Spleen (tissue), 11 donors: ENCODE measurements around the gene SLC2A9. TPM values are rescaled to one million over a fixed set of nuclear protein-coding genes. Genes with fewer than 3 reads are reported as not detected.
"Not testable (repeated sequence)": the region's sequence is repeated elsewhere in the genome, so short reads cannot be mapped to it uniquely, and the experiment has no call there.

Source experiments
- DNase-seq: peaks from one replicate; pipeline ENCODE4 v3.0.0-alpha.2; 2020
- H3K27ac ChIP-seq, 8 donors: fragments of 200-600 bp; sonication (generic) in 7 of 8; 1 replicate in 4 of 8; 2 replicates in 4 of 8; pipeline versions ENCODE4 v1.5.0 to v1.8.0; 2016 to 2021; ENCODE audit warnings: inconsistent platforms in 4 of 8, mild to moderate bottlenecking in 4 of 8, moderate library complexity in 1 of 8
- H3K27me3 ChIP-seq, 7 donors: fragments of 200-600 bp; sonication (generic) in 6 of 7; replicated peaks in 1 of 7; 1 replicate in 4 of 7; 2 replicates in 3 of 7; pipeline versions ENCODE4 v1.5.0 to v1.8.0; 2016 to 2021; ENCODE audit warnings: inconsistent platforms in 3 of 7, mild to moderate bottlenecking in 1 of 7
- H3K36me3 ChIP-seq, 6 donors: fragments of 200-600 bp; sonication (generic) in 5 of 6; 1 replicate in 4 of 6; 2 replicates in 2 of 6; pipeline versions ENCODE4 v1.5.0 to v1.8.0; 2016 to 2021; ENCODE audit warnings: inconsistent platforms in 2 of 6
- H3K4me1 ChIP-seq, 6 donors: fragments of 200-600 bp; sonication (generic) in 5 of 6; 1 replicate in 3 of 6; 2 replicates in 3 of 6; pipeline versions ENCODE4 v1.5.0 to v1.8.0; 2016 to 2021; ENCODE audit warnings: inconsistent platforms in 3 of 6
- H3K4me3 ChIP-seq, 8 donors: fragments of 200-600 bp; sonication (generic) in 7 of 8; 1 replicate in 4 of 8; 2 replicates in 4 of 8; pipeline versions ENCODE4 v1.5.0 to v1.8.0; 2016 to 2021; ENCODE audit warnings: inconsistent platforms in 4 of 8, mild to moderate bottlenecking in 4 of 8, moderate library complexity in 2 of 8
- H3K9me3 ChIP-seq, 8 donors: fragments of 200-600 bp; sonication (generic) in 7 of 8; 1 replicate in 4 of 8; 2 replicates in 4 of 8; pipeline versions ENCODE4 v1.5.0 to v1.8.0; 2016 to 2021; ENCODE audit warnings: inconsistent platforms in 4 of 8
- POLR2A ChIP-seq, 3 donors: fragments of 450-650 bp; IDR thresholded peaks; one replicate each; pipeline ENCODE4 v1.5.1; 2017; ENCODE audit warnings: antibody characterized with exemption in 3 of 3, mild to moderate bottlenecking in 1 of 3
- POLR2AphosphoS5 ChIP-seq, 3 donors: sonication (generic); formaldehyde crosslinking; IDR thresholded peaks; one replicate each; pipeline ENCODE4 v1.5.1; 2017; ENCODE audit warnings: antibody characterized with exemption in 3 of 3
- WGBS, 5 donors: extraction: QIAGEN DNeasy Blood & Tissue Kit in 3 of 5; methylation state at CpG; one replicate each; pipeline versions ENCODE4 v1.1.5 to v1.1.7; 2013 to 2018; 5-methylcytosine and 5-hydroxymethylcytosine counted together
- intact Hi-C: fragments of 100-400 bp; cut with DNase I; formaldehyde crosslinking; loops from one replicate; pipeline ENCODE4 v1.15.0; 2023; ENCODE audit warnings: low total_unique reads
- polyA plus RNA-seq, 3 donors: library from polyadenylated mRNA; stranded (reverse); fragments of 200-250 nt; gene quantifications; one replicate each; pipeline ENCODE4 v1.2.1, GENCODE V29; 2013
- total RNA-seq, 7 donors: library from RNA; depleted of rRNA in 3 of 7; stranded (reverse); fragments of >200 nt in 3 of 7; fragmentation: NEBNext Ultra II Directional in 4 of 7; extraction: Animal tissue kit (Norgen Biotek cat#: 25700) in 4 of 7; gene quantifications; one replicate each; pipeline versions ENCODE4 v1.1.0 to v1.2.1, GENCODE V29; 2016 to 2021
- TF ChIP-seq, protein P1 (sequence below), 11 experiments: fragments of 200-600 bp in 7 of 11; fragments of 450-650 bp in 4 of 11; sonication (generic) in 4 of 11; IDR thresholded peaks in 8 of 11; conservative IDR thresholded peaks in 3 of 11; 1 replicate in 7 of 11; 2 replicates in 4 of 11; pipeline versions ENCODE4 v1.4.0 to v1.8.0; 2016 to 2021; ENCODE audit warnings: antibody characterized with exemption in 11 of 11, inconsistent platforms in 4 of 11, mild to moderate bottlenecking in 1 of 11
- donor health status: healthy with polysubstance abuse.
- donor health status: DM: no; HTN: no; CAD: no; lungs with moderate emphysema.
- donor health status: DM: no; HTN: no; CAD: no.
- donor health status: Bipolar disorder and iron deficiency.
- donor health status: healthy.
- donor health status: DM: no; HTN: no; CAD: no.
- donor health status: DM: yes; HTN: yes; CAD: no.

Gene SLC2A9
- total and polyA plus RNA-seq, 10 donors: 1.2 to 8.8 (median 5.3) TPM

DNA sequence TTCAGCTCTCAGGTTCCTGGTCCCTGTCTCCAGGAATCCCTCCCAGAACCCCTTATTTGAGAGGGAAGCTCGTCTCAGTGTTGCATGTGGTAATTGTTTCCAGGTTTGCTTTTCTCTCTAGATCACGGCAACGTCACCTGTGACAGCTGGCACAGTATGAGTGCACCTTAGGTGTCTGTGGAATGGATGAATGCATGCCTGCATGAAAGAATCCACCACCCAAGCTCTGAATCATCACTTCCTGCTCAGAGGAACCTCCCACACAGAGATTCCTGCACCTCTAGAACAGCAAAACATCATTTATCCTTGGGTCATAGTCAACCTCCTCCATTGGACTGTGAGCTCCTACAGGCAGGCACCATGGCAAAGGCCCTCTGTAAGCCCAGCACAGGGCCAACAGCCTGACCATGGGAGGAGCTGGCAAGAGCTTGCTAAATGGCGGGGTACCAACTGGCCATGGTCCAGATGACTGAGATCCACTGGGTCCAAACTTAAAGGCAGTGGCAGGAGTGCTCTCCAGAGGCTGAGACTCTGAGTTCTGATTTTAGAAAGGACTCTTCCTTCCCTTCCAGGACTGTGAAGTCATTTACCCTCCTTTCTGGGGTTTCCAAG lies 116.2 kb downstream of the SLC2A9 start:
- Histone ChIP-seq H3K9me3 (peaks cover 0 to 8% (median 2%) of the 10 kb centered on the region in 8 donors), H3K36me3 (peaks cover 0 to 13% (median 0%) of the 10 kb centered on the region in 6 donors), H3K27me3 (no peaks in the 10 kb centered on the region), H3K4me1 (no peaks in the 10 kb centered on the region), H3K4me3 (no peak overlapping the region), H3K27ac (no peak overlapping the region)
- no peak for TF ChIP-seq POLR2AphosphoS5 (IDR thresholded peaks at IDR 0.05)
- no peak for TF ChIP-seq POLR2A (IDR thresholded peaks at IDR 0.05)
- TF ChIP-seq, protein P1, sequence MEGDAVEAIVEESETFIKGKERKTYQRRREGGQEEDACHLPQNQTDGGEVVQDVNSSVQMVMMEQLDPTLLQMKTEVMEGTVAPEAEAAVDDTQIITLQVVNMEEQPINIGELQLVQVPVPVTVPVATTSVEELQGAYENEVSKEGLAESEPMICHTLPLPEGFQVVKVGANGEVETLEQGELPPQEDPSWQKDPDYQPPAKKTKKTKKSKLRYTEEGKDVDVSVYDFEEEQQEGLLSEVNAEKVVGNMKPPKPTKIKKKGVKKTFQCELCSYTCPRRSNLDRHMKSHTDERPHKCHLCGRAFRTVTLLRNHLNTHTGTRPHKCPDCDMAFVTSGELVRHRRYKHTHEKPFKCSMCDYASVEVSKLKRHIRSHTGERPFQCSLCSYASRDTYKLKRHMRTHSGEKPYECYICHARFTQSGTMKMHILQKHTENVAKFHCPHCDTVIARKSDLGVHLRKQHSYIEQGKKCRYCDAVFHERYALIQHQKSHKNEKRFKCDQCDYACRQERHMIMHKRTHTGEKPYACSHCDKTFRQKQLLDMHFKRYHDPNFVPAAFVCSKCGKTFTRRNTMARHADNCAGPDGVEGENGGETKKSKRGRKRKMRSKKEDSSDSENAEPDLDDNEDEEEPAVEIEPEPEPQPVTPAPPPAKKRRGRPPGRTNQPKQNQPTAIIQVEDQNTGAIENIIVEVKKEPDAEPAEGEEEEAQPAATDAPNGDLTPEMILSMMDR (IDR thresholded peaks at IDR 0.05 in 8 of 11, conservative IDR thresholded peaks at IDR 0.05 in 3 of 11): no peak
- WGBS, 5 donors: 79 to 94% (median 88%) methylated on average over 4 of the region's 4 CpGs
- no peak for DNase-seq
- intact Hi-C loops: no loop called here

DNA sequence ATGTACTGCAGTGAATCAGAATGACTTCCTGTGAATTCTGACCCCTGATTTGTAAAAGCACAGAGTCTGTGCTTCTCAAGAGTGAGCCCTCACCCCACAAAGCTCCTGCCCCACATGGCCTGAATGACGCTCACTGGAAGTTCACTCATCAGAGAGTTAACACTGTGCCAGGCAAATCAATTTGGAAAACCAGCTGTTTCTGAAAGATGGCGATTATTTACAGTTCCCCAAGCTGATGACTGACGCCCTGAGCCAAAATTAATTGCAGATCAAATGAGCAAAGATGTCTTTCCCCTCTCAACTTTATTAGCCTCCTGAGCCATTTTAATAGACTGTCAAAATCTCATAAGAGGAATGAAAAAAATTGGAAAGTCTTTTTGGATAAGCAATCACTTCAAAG lies 118.0 kb downstream of the SLC2A9 start:
- intact Hi-C loops: no loop called here

DNA sequence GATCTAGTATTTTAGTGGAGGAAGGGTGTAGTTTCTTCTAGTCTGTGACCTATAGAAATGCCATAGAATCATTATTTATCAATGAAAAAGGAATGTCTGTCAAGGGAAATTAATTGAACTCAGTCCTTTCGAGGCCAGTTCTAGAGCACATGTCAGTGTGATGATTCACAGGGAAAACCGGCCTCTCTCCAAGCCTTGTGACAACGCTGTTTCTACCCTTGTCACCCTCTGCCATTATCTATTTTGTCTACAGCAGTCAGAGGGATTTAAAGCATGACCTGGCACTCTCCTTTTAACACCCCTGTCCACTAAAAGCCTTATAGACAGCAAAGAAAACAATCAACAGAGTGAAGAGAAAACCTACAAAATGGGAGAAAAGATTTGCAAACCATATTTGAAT lies 120.0 kb downstream of the SLC2A9 start:
- Histone ChIP-seq H3K4me3 (no peak overlapping the region), H3K9me3 (no peaks in the 10 kb centered on the region), H3K27me3 (no peaks in the 10 kb centered on the region), H3K27ac (no peak overlapping the region), H3K36me3 (peaks cover 0 to 13% (median 0%) of the 10 kb centered on the region in 6 donors), H3K4me1 (no peaks in the 10 kb centered on the region)
- intact Hi-C loops: no loop called here
- no peak for TF ChIP-seq POLR2AphosphoS5 (IDR thresholded peaks at IDR 0.05)
- TF ChIP-seq POLR2A (IDR thresholded peaks at IDR 0.05): no peak
- TF ChIP-seq, protein P1 (IDR thresholded peaks at IDR 0.05 in 8 of 11, conservative IDR thresholded peaks at IDR 0.05 in 3 of 11): no peak
- DNase-seq: no peak
- 72 to 91% (median 86%) methylated on average over 3 of the region's 3 CpGs for WGBS, 5 donors

More for the DNA sequence above, 118.0 kb downstream of the SLC2A9 start:
- H3K36me3 ChIP-seq: peaks cover 0 to 13% (median 0%) of the 10 kb centered on the region in 6 donors
- WGBS, 5 donors: 80 to 90% (median 86%) methylated on average over 3 of the region's 3 CpGs
- no peaks in the 10 kb centered on the region for H3K9me3 ChIP-seq
- no peak overlapping the region for H3K27ac ChIP-seq
- no peak for DNase-seq
- H3K4me1 ChIP-seq: no peaks in the 10 kb centered on the region
- no peak for TF ChIP-seq POLR2AphosphoS5 (IDR thresholded peaks at IDR 0.05)
- TF ChIP-seq, protein P1 (IDR thresholded peaks at IDR 0.05 in 8 of 11, conservative IDR thresholded peaks at IDR 0.05 in 3 of 11): no peak
- no peak for TF ChIP-seq POLR2A (IDR thresholded peaks at IDR 0.05)
- H3K4me3 ChIP-seq: no peak overlapping the region
- no peaks in the 10 kb centered on the region for H3K27me3 ChIP-seq

DNA sequence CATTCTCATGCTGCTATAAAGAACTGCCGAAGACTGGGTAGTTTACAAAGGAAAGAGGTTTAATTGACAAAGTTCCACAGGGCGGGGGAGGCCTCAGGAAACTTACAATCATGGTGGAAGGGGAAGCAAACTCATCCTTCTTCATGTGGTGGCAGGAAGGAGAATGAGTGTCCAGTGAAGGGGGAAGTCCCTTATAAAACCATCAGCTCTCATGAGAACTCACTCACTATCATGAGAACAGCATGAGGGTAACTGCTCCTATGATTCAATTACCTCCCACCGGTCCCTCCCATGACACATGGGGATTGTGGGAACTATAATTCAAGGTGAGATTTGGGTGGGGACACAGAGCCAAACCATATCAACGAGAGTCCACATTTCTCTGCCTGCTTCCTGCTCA lies 120.7 kb downstream of the SLC2A9 start:
- H3K4me3 ChIP-seq, H3K27ac ChIP-seq, intact Hi-C loops, DNase-seq, H3K9me3 ChIP-seq, H3K36me3 ChIP-seq, H3K4me1 ChIP-seq, H3K27me3 ChIP-seq: not testable (repeated sequence)
- WGBS, 5 donors: 50 to 66% (median 60%) methylated on average over 4 of the region's 4 CpGs
